ENCODE data around the gene PAQR4. TPM values are rescaled to one million over a fixed set of nuclear protein-coding genes. Genes with fewer than 3 reads are reported as not detected.
"Not testable (repeated sequence)": the region's sequence is repeated elsewhere in the genome, so short reads cannot be mapped to it uniquely, and the experiment has no call there.

Gene PAQR4
- total RNA-seq, 2 experiments from 2014 or later: 29.4 to 30.4 TPM

DNA sequence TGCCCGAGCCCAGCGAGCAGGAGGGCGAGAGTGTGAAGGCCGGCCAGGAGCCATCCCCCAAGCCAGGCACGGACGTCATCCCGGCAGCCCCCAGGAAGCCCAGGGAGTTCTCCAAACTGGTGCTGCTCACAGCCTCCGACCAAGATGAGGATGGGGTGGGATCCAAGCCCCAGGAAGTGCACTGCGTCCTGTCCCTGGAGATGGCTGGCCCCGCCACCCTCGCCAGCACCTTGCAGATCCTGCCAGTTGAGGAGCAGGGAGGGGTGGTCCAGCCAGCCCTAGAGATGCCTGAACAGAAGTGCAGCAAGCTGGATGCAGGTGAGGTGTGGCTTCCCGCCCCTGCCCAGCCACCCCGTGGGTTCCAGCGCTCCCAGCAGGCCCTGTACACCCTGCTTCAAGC lies 39.5 kb upstream of the PAQR4 start:
- CTCF ChIA-PET: interaction anchor here (1.0 to 2.0 kb wide), 2 partner anchors 11 to 91 kb away, joined by 3 to 4 read pairs; no protein-coding TSS in a partner anchor
- no peak for DNase-seq
- no peak for ATAC-seq
- H3K9me3 Mint-ChIP-seq: no peaks in the 10 kb centered on the region
- no peaks in the 10 kb centered on the region for H3K27me3 Mint-ChIP-seq
- H3K36me3 Mint-ChIP-seq (ENCODE audit: low read depth): no peaks in the 10 kb centered on the region
- peaks cover 10% of the 10 kb centered on the region for H3K4me1 Mint-ChIP-seq (ENCODE audit: low read depth)
- TF ChIP-seq, protein P1, sequence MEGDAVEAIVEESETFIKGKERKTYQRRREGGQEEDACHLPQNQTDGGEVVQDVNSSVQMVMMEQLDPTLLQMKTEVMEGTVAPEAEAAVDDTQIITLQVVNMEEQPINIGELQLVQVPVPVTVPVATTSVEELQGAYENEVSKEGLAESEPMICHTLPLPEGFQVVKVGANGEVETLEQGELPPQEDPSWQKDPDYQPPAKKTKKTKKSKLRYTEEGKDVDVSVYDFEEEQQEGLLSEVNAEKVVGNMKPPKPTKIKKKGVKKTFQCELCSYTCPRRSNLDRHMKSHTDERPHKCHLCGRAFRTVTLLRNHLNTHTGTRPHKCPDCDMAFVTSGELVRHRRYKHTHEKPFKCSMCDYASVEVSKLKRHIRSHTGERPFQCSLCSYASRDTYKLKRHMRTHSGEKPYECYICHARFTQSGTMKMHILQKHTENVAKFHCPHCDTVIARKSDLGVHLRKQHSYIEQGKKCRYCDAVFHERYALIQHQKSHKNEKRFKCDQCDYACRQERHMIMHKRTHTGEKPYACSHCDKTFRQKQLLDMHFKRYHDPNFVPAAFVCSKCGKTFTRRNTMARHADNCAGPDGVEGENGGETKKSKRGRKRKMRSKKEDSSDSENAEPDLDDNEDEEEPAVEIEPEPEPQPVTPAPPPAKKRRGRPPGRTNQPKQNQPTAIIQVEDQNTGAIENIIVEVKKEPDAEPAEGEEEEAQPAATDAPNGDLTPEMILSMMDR (IDR thresholded peaks at IDR 0.05): no peak
- H3K27ac Mint-ChIP-seq: no peak overlapping the region
- H3K4me3 Mint-ChIP-seq: no peak overlapping the region
- intact Hi-C loops (cut with micrococcal nuclease): no loop called here
- POLR2A ChIA-PET: no interaction called here

DNA sequence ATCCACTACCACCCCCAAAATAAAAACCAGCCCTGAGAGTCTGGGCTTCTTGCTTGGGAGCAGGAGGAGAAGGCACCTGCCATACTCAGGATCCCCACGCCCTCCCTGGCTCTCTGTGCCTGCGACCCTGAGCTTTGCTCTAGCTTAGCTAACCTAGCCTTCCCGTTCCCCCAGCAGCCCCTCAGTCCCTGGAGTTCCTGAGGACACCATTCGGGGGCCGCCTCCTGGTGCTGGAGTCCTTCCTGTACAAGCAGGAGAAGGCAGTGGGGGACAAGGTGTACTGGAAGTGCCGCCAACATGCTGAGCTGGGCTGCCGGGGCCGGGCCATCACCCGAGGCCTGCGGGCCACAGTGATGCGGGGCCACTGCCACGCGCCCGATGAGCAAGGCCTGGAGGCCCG lies 38.9 kb upstream of the PAQR4 start:
- Mint-ChIP-seq H3K4me3 (no peak overlapping the region), H3K4me1 (ENCODE audit: low read depth) (peaks cover 10% of the 10 kb centered on the region), H3K27ac (no peak overlapping the region), H3K9me3 (no peaks in the 10 kb centered on the region), H3K36me3 (ENCODE audit: low read depth) (no peaks in the 10 kb centered on the region), H3K27me3 (no peaks in the 10 kb centered on the region)
- CTCF ChIA-PET: interaction anchor here (1.3 to 2.0 kb wide), 3 partner anchors 10 to 91 kb away, joined by 3 to 4 read pairs (median 4); no protein-coding TSS in a partner anchor
- no peak for ATAC-seq
- intact Hi-C loops (cut with micrococcal nuclease): no loop called here
- POLR2A ChIA-PET: no interaction called here
- TF ChIP-seq, protein P1 (IDR thresholded peaks at IDR 0.05): no peak
- no peak for DNase-seq

DNA sequence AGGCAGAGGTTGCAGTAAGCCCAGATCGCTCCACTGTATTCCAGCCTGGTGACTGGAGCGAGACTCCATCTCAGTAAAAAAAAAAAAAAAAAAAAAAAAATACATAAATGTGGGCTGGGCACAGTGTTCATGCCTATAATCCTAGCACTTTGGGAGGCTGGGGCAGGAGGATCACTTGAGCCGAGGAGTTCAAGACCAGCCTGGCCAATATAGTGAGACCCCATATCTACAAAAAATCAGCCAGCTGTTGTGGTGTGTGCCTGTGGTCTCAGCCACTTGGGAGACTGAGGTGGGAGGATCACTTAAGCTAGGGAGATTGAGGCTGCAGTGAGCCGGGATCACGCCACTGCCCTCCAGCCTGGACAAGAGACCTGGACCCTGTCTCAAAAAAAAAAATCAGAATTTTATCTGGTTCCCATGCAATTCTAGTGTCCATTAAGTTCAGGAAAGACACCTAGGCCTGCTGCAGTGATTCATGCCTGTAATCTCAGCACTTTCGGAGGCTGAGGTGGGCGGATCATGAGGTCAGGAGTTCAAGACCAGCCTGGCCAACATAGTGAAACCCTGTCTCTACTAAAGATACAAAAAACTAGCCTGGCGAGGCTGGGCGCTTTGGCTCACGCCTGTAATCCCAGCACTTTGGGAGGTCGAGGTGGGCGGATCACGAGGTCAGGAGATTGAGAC lies 37.8 kb upstream of the PAQR4 start:
- ChIA-PET CTCF (interaction anchor here (1.3 to 1.5 kb wide), 2 partner anchors 11 to 12 kb away, joined by 3 to 4 read pairs; no protein-coding TSS in a partner anchor), POLR2A (interaction anchor here (0.7 kb wide), 1 partner anchor 154 kb away, joined by 3 read pairs; no protein-coding TSS in a partner anchor)
- DNase-seq; ATAC-seq; H3K36me3 Mint-ChIP-seq (ENCODE audit: low read depth); intact Hi-C loops (cut with micrococcal nuclease); H3K27me3 Mint-ChIP-seq; H3K4me3 Mint-ChIP-seq; H3K27ac Mint-ChIP-seq; H3K9me3 Mint-ChIP-seq: not testable (repeated sequence)
- peaks cover 15% of the 10 kb centered on the region for H3K4me1 Mint-ChIP-seq (ENCODE audit: low read depth)

DNA sequence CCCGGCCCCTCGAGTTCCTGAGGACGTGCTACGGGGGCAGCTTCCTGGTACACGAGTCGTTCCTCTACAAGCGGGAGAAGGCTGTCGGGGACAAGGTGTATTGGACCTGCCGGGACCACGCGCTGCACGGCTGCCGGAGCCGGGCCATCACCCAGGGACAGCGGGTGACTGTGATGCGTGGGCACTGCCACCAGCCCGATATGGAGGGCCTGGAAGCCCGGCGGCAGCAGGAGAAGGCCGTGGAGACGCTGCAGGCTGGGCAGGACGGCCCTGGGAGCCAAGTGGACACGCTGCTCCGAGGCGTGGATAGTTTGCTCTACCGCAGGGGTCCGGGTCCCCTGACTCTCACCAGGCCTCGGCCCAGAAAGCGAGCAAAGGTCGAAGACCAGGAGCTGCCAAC lies 36.0 kb upstream of the PAQR4 start:
- Mint-ChIP-seq H3K4me3 (no peak overlapping the region), H3K36me3 (ENCODE audit: low read depth) (peaks cover 5% of the 10 kb centered on the region), H3K27me3 (no peaks in the 10 kb centered on the region), H3K9me3 (no peaks in the 10 kb centered on the region), H3K27ac (no peak overlapping the region), H3K4me1 (ENCODE audit: low read depth) (peaks cover 5% of the 10 kb centered on the region)
- no peak for ATAC-seq
- intact Hi-C loops (cut with micrococcal nuclease): no loop called here
- ChIA-PET POLR2A (no interaction called here), CTCF (interaction anchor here (1.3 kb wide), 1 partner anchor 28 kb away, joined by 3 read pairs; no protein-coding TSS in a partner anchor)
- no peak for DNase-seq
- TF ChIP-seq, protein P1 (IDR thresholded peaks at IDR 0.05): no peak

DNA sequence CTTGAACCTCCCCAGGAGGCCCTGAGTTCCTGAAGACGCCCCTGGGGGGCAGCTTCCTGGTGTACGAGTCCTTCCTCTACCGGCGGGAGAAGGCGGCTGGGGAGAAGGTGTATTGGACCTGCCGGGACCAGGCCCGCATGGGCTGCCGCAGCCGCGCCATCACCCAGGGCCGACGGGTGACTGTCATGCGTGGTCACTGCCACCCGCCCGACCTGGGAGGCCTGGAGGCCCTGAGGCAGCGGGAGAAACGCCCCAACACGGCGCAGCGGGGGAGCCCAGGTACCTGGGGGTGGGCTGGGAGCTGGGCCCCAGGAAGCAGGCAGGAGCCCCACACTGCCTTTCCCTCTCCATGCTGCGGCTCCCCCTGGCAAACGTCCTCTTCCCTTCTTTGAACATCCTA lies 35.4 kb upstream of the PAQR4 start:
- Mint-ChIP-seq H3K27ac (no peak overlapping the region), H3K4me3 (no peak overlapping the region), H3K4me1 (ENCODE audit: low read depth) (peaks cover 5% of the 10 kb centered on the region), H3K36me3 (ENCODE audit: low read depth) (peaks cover 5% of the 10 kb centered on the region), H3K27me3 (no peaks in the 10 kb centered on the region), H3K9me3 (no peaks in the 10 kb centered on the region)
- ATAC-seq (no peak), DNase-seq (no peak)
- TF ChIP-seq, protein P1 (IDR thresholded peaks at IDR 0.05): no peak
- ChIA-PET CTCF (no interaction called here), POLR2A (no interaction called here)
- intact Hi-C loops (cut with micrococcal nuclease): no loop called here
